Brain microvascular endothelial cell (primary cell): ENCODE measurements around the gene PGAM5.
A peak's percentile ranks its signal among the peaks of the same experiment; 100 is the strongest.

Experiments used
- DNase-seq: peaks from one replicate; pipeline ENCODE4 v3.0.0-alpha.2; 2020
- H3K27ac ChIP-seq: fragments of 250-450 bp; sonication (Bioruptor Pico); 2 replicates; pipeline ENCODE4 v1.5.1; 2020; ENCODE audit warnings: mild to moderate bottlenecking, moderate library complexity
- H3K27me3 ChIP-seq: fragments of 250-450 bp; sonication (Bioruptor Pico); replicated peaks from 2 replicates; pipeline ENCODE4 v1.5.1; 2020; ENCODE audit warnings: mild to moderate bottlenecking
- H3K36me3 ChIP-seq: fragments of 250-450 bp; sonication (Bioruptor Pico); replicated peaks from 2 replicates; pipeline ENCODE4 v1.5.1; 2020; ENCODE audit warnings: mild to moderate bottlenecking
- H3K4me3 ChIP-seq: 2 replicates; pipeline ENCODE4 v1.5.1; 2011; ENCODE audit warnings: low read depth, mild to moderate bottlenecking, control low read depth, low read length, moderate library complexity
- CTCF ChIP-seq: IDR thresholded peaks from 2 replicates; pipeline ENCODE4 v1.5.1; 2011; ENCODE audit warnings: low read depth, mild to moderate bottlenecking, moderate library complexity, low read length, control low read depth, inconsistent platforms; ENCODE audit errors: missing control alignments
- in situ Hi-C: cut with HindIII; loops from 2 replicates; pipeline ENCODE4 v1.10.0; 2017; ENCODE audit warnings: low sequenced_read_pairs, low pct_ligation_motif_present

The PGAM5 gene

GRCh38 chr12:132720606-132721345 lies 10.1 kb downstream of the PGAM5 start:
- TF ChIP-seq CTCF = no peak
- Histone ChIP-seq H3K36me3 (peaks cover 64% of the 10 kb centered on the region), H3K27ac (no peak overlapping the region), H3K4me3 (no peak overlapping the region), H3K27me3 (no peaks in the 10 kb centered on the region)
- DNase-seq = no peak
- in situ Hi-C loops = no loop called here

- in situ Hi-C loops = no loop called here
- peaks cover 75% of the 10 kb centered on the region for H3K36me3 ChIP-seq
These were observed 12.5 kb downstream of the PGAM5 start for GRCh38 chr12:132723015-132723763.

GRCh38 chr12:132723764-132724140 lies 13.1 kb downstream of the PGAM5 start:
- no peaks in the 10 kb centered on the region for H3K27me3 ChIP-seq
- in situ Hi-C loops = no loop called here
- DNase-seq = peak; percentile 28
- no peak overlapping the region for H3K4me3 ChIP-seq
- no peak for TF ChIP-seq CTCF
- peaks cover 79% of the 10 kb centered on the region for H3K36me3 ChIP-seq
- peak overlapping the region; percentile 24 for H3K27ac ChIP-seq

More at GRCh38 chr12:132723015-132723763, 12.5 kb downstream of the PGAM5 start:
- peak; percentile 12 for DNase-seq
- Histone ChIP-seq H3K27ac (peak overlapping the region; percentile 24), H3K4me3 (no peak overlapping the region), H3K27me3 (no peaks in the 10 kb centered on the region)
- no peak for TF ChIP-seq CTCF

DNA sequence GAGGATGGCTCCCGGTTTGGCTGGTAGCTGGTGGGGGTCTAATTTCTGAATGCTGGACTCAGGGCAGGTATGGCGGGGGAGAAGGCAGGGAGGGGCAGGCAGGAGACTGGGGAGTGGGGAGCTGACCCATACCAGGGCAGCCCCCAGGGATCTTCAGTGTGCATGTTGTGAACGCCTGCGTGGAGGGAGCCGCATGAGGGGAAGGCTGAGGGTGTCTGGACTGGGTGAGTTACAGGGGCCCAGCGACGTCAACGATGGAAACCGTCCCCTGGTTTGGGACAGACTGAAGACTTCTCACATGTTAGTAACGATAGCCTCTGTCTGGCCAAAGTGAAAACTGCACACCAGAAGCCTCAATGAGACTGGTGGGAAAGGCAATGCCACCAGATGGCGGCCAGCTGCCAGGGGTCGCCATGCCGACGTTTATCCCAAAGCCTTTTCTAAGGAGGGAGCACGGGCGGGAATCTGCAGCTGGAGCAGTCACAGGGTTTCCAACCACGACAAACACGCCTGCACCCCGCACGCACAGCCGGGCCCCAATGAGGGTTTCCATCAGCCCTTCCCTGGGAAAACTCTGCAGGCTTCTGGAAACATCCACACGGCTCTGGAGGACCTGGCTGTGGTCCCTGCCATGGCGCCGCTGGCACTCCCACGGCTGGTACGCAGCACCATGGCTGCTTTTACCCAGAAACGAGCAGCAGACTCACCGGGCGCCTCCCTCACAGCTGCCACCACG lies 14.0 kb downstream of the PGAM5 start:
- peaks cover 76% of the 10 kb centered on the region for H3K36me3 ChIP-seq
- no peak for DNase-seq
- no peak for TF ChIP-seq CTCF

DNA sequence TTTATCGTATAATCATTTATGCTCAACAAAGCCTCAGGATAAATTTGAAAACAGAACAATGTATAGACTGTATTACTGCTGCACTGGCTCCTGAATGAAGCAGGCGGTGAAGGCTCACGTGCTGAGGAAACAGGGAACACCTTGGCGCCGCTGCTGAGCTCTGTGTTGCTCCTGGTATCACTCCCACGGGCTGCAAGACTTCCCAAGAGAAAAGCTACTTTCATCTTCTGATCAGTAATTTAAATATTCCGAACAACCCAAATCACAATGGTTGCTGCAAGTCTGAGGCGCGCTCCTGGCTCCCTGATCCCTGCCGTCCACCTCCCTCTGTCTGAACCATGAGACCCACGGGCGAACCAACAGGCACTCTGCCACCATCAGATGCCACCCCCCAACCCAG lies 15.7 kb downstream of the PGAM5 start:
- Histone ChIP-seq H3K36me3 (peaks cover 78% of the 10 kb centered on the region), H3K27me3 (no peaks in the 10 kb centered on the region), H3K4me3 (no peak overlapping the region), H3K27ac (no peak overlapping the region)
- in situ Hi-C loops = no loop called here
- no peak for TF ChIP-seq CTCF
- no peak for DNase-seq

More for the DNA sequence above, 14.0 kb downstream of the PGAM5 start:
- no peak overlapping the region for H3K4me3 ChIP-seq
- no peak overlapping the region for H3K27ac ChIP-seq
- in situ Hi-C loops = no loop called here
- no peaks in the 10 kb centered on the region for H3K27me3 ChIP-seq
